ENCODE measurements around the gene NUP214.

DNA sequence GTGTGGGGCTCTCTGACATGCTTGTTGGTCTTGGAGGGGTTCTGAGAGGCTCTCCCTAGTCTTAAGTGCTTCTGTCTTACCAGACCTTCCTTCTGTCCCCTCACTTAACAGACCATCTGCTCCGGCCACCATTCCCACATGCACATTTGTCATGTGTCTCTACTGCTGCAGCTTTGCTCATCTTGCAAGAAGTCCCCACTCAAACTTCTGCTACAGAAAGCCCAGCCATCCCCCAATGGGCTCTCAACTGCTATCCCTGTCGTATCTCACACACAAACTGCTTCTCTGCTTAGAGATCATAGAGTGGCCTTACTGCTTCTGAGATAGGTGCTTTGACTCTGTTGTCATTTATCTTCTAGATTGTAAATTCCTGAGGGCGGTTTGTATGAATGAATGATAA, 69.4 kb downstream of the NUP214 start:
- TF ChIP-seq, protein P1, sequence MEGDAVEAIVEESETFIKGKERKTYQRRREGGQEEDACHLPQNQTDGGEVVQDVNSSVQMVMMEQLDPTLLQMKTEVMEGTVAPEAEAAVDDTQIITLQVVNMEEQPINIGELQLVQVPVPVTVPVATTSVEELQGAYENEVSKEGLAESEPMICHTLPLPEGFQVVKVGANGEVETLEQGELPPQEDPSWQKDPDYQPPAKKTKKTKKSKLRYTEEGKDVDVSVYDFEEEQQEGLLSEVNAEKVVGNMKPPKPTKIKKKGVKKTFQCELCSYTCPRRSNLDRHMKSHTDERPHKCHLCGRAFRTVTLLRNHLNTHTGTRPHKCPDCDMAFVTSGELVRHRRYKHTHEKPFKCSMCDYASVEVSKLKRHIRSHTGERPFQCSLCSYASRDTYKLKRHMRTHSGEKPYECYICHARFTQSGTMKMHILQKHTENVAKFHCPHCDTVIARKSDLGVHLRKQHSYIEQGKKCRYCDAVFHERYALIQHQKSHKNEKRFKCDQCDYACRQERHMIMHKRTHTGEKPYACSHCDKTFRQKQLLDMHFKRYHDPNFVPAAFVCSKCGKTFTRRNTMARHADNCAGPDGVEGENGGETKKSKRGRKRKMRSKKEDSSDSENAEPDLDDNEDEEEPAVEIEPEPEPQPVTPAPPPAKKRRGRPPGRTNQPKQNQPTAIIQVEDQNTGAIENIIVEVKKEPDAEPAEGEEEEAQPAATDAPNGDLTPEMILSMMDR (IDR thresholded peaks at IDR 0.05; ENCODE audit: low read depth, low read length): no peak
- TF ChIP-seq EZH2phosphoT487 (IDR thresholded peaks at IDR 0.05; ENCODE audit: low read depth): no peak
